H1 (cell line): ENCODE results near the gene CTIF. TPM values are rescaled to one million over a fixed set of nuclear protein-coding genes. Genes with fewer than 3 reads are reported as not detected.

Experiments used
- CTCF ChIA-PET: fragments of 300-600 bp; sonication (Branson Sonifier 250); formaldehyde crosslinking; loops from one replicate; lab custom pipeline; 2021; ENCODE audit not compliant: partially characterized antibody; lab: Charles Lee
- POLR2A ChIA-PET: fragments of 300-600 bp; sonication (Branson Sonifier 250); formaldehyde crosslinking; loops from one replicate; lab custom pipeline; 2021; ENCODE audit warnings: inconsistent platforms; ENCODE audit not compliant: partially characterized antibody; lab: Charles Lee
- DNase-seq, 2 experiments: peaks; one replicate each; pipeline versions ENCODE4 v3.0.0 to v3.0.0-alpha.2; 2010 to 2022; ENCODE audit warnings: low spot score in 2 of 2, low read depth in 1 of 2, mixed read lengths in 1 of 2
- FAIRE-seq: peaks from 2 replicates; lab custom pipeline; 2011; peaks lifted over from hg19 to GRCh38; lab: Jason Lieb, UNC
- H2AFZ ChIP-seq: 2 replicates; pipeline ENCODE4 v1.8.1; 2012; ENCODE audit warnings: low read length, inconsistent platforms
- H2AK5ac ChIP-seq: 2 replicates; pipeline ENCODE4 v1.6.1; 2013; ENCODE audit warnings: low read depth, low read length
- H2BK120ac ChIP-seq: replicated peaks from 2 replicates; pipeline ENCODE3; 2013; ENCODE audit warnings: low read depth, low read length, inconsistent platforms
- H2BK12ac ChIP-seq: 2 replicates; pipeline ENCODE4 v1.6.1; 2013; ENCODE audit warnings: low read depth, low read length
- H2BK15ac ChIP-seq: 2 replicates; pipeline ENCODE4 v1.6.1; 2013; ENCODE audit warnings: low read length
- H2BK20ac ChIP-seq: 2 replicates; pipeline ENCODE4 v1.6.1; 2013; ENCODE audit warnings: low read length
- H2BK5ac ChIP-seq: 2 replicates; pipeline ENCODE4 v1.6.1; 2013; ENCODE audit warnings: low read depth, low read length
- H3K14ac ChIP-seq: 2 replicates; pipeline ENCODE4 v1.6.1; 2013; ENCODE audit warnings: inconsistent platforms; ENCODE audit not compliant: insufficient read length
- H3K18ac ChIP-seq: 2 replicates; pipeline ENCODE4 v1.6.1; 2013; ENCODE audit warnings: low read length; ENCODE audit errors: extremely low read depth
- H3K23ac ChIP-seq: 2 replicates; pipeline ENCODE4 v1.6.1; 2013; ENCODE audit warnings: inconsistent platforms; ENCODE audit not compliant: insufficient read length
- H3K23me2 ChIP-seq: 2 replicates; pipeline ENCODE4 v1.6.1; 2013; ENCODE audit warnings: low read depth, low read length
- H3K27ac ChIP-seq: 2 replicates; pipeline ENCODE4 v1.6.1; 2011; ENCODE audit warnings: low read depth, low read length, inconsistent platforms
- H3K27me3 ChIP-seq, 4 experiments: replicated peaks in 1 of 4; 1 replicate in 1 of 4; 2 replicates in 3 of 4; pipeline versions ENCODE4 v1.6.1 to v1.8.1; 2011 to 2013; ENCODE audit warnings: low read length in 3 of 4, mild to moderate bottlenecking in 3 of 4, inconsistent platforms in 2 of 4, mixed read lengths in 2 of 4, moderate library complexity in 1 of 4; ENCODE audit not compliant: control insufficient read depth in 3 of 4, insufficient read depth in 3 of 4; ENCODE audit errors: extremely low read depth in 1 of 4
- H3K36me3 ChIP-seq, 4 experiments: 2 replicates each; pipeline versions ENCODE4 v1.6.1 to v1.8.1; 2011 to 2013; ENCODE audit warnings: mild to moderate bottlenecking in 4 of 4, low read length in 3 of 4, moderate library complexity in 2 of 4, control low read depth in 1 of 4, inconsistent platforms in 1 of 4; ENCODE audit not compliant: insufficient read depth in 4 of 4, control insufficient read depth in 2 of 4
- H3K4ac ChIP-seq: replicated peaks from 2 replicates; pipeline ENCODE3; 2013; ENCODE audit warnings: low read length, low read depth, mixed read lengths, inconsistent platforms; ENCODE audit not compliant: insufficient read length
- H3K4me1 ChIP-seq, 4 experiments: replicated peaks in 1 of 4; 1 replicate in 1 of 4; 2 replicates in 3 of 4; pipeline versions ENCODE4 v1.6.1 to v1.8.1; 2011 to 2013; ENCODE audit warnings: low read length in 3 of 4, inconsistent platforms in 2 of 4, mixed read lengths in 1 of 4; ENCODE audit not compliant: insufficient read depth in 4 of 4, control insufficient read depth in 3 of 4
- H3K4me2 ChIP-seq, 2 experiments: 2 replicates each; pipeline versions ENCODE4 v1.6.1 to v1.8.1; 2011 to 2013; ENCODE audit warnings: low read depth in 2 of 2, low read length in 2 of 2, control low read depth in 1 of 2, inconsistent platforms in 1 of 2, mild to moderate bottlenecking in 1 of 2; ENCODE audit not compliant: insufficient read depth in 1 of 2
- H3K4me3 ChIP-seq, 4 experiments: fragments of 200-600, 300-600 bp in 1 of 4; sonication (generic), shearing (Covaris generic), sonication (Bioruptor Twin) in 1 of 4; 2 replicates each; pipeline versions ENCODE4 v1.5.1 to v1.8.1; 2011 to 2016; ENCODE audit warnings: low read length in 4 of 4, low read depth in 3 of 4, control low read depth in 2 of 4, inconsistent platforms in 2 of 4, mild to moderate bottlenecking in 2 of 4, mixed read lengths in 1 of 4, moderate library complexity in 1 of 4; ENCODE audit not compliant: insufficient read depth in 2 of 4; ENCODE audit errors: extremely low read depth in 1 of 4
- H3K56ac ChIP-seq: replicated peaks from 2 replicates; pipeline ENCODE3; 2013; ENCODE audit warnings: low read depth, mild to moderate bottlenecking, mixed read lengths, low read length, inconsistent platforms; ENCODE audit not compliant: insufficient read length
- H3K79me1 ChIP-seq: 2 replicates; pipeline ENCODE4 v1.6.1; 2013; ENCODE audit warnings: low read depth, low read length, control low read depth
- H3K79me2 ChIP-seq, 2 experiments: 2 replicates each; pipeline versions ENCODE4 v1.6.1 to v1.8.1; 2012 to 2013; ENCODE audit warnings: low read length in 2 of 2, mild to moderate bottlenecking in 2 of 2, inconsistent platforms in 1 of 2; ENCODE audit not compliant: insufficient read depth in 2 of 2, control insufficient read depth in 1 of 2
- H3K9ac ChIP-seq, 4 experiments: replicated peaks in 1 of 4; 1 replicate in 1 of 4; 2 replicates in 3 of 4; pipeline versions ENCODE4 v1.6.1 to v1.8.1; 2011 to 2013; ENCODE audit warnings: low read depth in 3 of 4, low read length in 3 of 4, control low read depth in 2 of 4, mild to moderate bottlenecking in 2 of 4, moderate library complexity in 2 of 4, inconsistent platforms in 1 of 4; ENCODE audit errors: extremely low read depth in 1 of 4
- H3K9me3 ChIP-seq, 2 experiments: 2 replicates each; pipeline versions ENCODE4 v1.6.1 to v1.8.1; 2012 to 2013; ENCODE audit warnings: mild to moderate bottlenecking in 2 of 2, moderate library complexity in 2 of 2, control low read depth in 1 of 2, inconsistent platforms in 1 of 2, low read depth in 1 of 2, low read length in 1 of 2, mixed read lengths in 1 of 2; ENCODE audit not compliant: insufficient read depth in 2 of 2
- H4K20me1 ChIP-seq, 2 experiments: replicated peaks in 1 of 2; 2 replicates each; pipeline versions ENCODE3 to v1.8.1; 2011 to 2013; ENCODE audit warnings: inconsistent platforms in 2 of 2, low read length in 2 of 2, mild to moderate bottlenecking in 1 of 2; ENCODE audit not compliant: insufficient read depth in 2 of 2, control insufficient read depth in 1 of 2
- H4K5ac ChIP-seq: 2 replicates; pipeline ENCODE4 v1.6.1; 2013; ENCODE audit warnings: low read length, low read depth, mixed read lengths, inconsistent platforms; ENCODE audit not compliant: insufficient read length
- H4K8ac ChIP-seq: 2 replicates; pipeline ENCODE4 v1.8.0; 2013; ENCODE audit warnings: mild to moderate bottlenecking, moderate library complexity, low read length, inconsistent platforms; ENCODE audit not compliant: insufficient read depth; ENCODE audit errors: extremely low read depth
- H4K91ac ChIP-seq: replicated peaks from 2 replicates; pipeline ENCODE3; 2013; ENCODE audit warnings: low read length, mixed read lengths, inconsistent platforms; ENCODE audit not compliant: insufficient read length
- CHD2 ChIP-seq: IDR thresholded peaks from 2 replicates; pipeline ENCODE4 v1.6.1; 2012; ENCODE audit warnings: low read length, improper control_type of control experiment
- CREB1 ChIP-seq: IDR thresholded peaks from 2 replicates; pipeline ENCODE4 v1.6.1; 2012; ENCODE audit warnings: inconsistent platforms
- HDAC2 ChIP-seq, 2 experiments: fragments of 300-600 bp in 1 of 2; sonication (generic) in 1 of 2; IDR thresholded peaks; 2 replicates each; pipeline ENCODE4 v1.6.1; 2011 to 2012; ENCODE audit warnings: low read depth in 2 of 2, low read length in 2 of 2, mild to moderate bottlenecking in 2 of 2, moderate library complexity in 2 of 2, borderline replicate concordance in 1 of 2, inconsistent platforms in 1 of 2
- PHF8 ChIP-seq: fragments of 200-600 bp; sonication (generic); conservative IDR thresholded peaks from 2 replicates; pipeline ENCODE4 v1.7.1; 2012; ENCODE audit warnings: low read depth, mild to moderate bottlenecking, inconsistent platforms, low read length, moderate library complexity
- RXRA ChIP-seq: IDR thresholded peaks from 2 replicates; pipeline ENCODE4 v1.6.1; 2011; ENCODE audit warnings: low read depth, mild to moderate bottlenecking, low read length, moderate library complexity; ENCODE audit not compliant: insufficient read depth
- TCF12 ChIP-seq: IDR thresholded peaks from 2 replicates; pipeline ENCODE4 v1.6.1; 2011; ENCODE audit warnings: low read depth, mild to moderate bottlenecking, low read length
- WGBS, 2 experiments: shearing (Covaris generic) in 1 of 2; methylation state at CpG; one replicate each; pipeline versions ENCODE4 v1.1.6 to v1.1.7; 2013 to 2015; ENCODE audit warnings: low lambda C conversion rate in 2 of 2, mixed read lengths in 2 of 2, inconsistent platforms in 1 of 2, low coverage in 1 of 2, missing lambda C conversion rate in 1 of 2; ENCODE audit not compliant: insufficient replicate concordance in 2 of 2, insufficient coverage in 1 of 2, insufficient read length in 1 of 2; ENCODE audit errors: extremely low coverage in 1 of 2, missing lambda C conversion rate in 1 of 2; 5-methylcytosine and 5-hydroxymethylcytosine counted together
- polyA plus RNA-seq, 7 experiments: library from polyadenylated mRNA; depleted of rRNA in 3 of 7; stranded (reverse) in 5 of 7; unstranded in 2 of 7; fragments of >200 nt in 5 of 7; fragments of 200-250 nt in 2 of 7; gene quantifications; 1 replicate in 5 of 7; 2 replicates in 1 of 7; 4 replicates in 1 of 7; pipeline versions ENCODE4 v1.2.1 to v1.2.3, GENCODE V29; 2011 to 2013; ENCODE audit warnings: missing spikeins in 2 of 7, mixed read lengths in 2 of 7
- total RNA-seq: library from RNA; stranded (reverse); fragmentation: NEBNext Ultra II Directional; extraction: Animal tissue kit (Norgen Biotek cat#: 25700); gene quantifications from 2 replicates; pipeline ENCODE4 v1.2.1, GENCODE V29; 2021

CTIF gene
- total and polyA plus RNA-seq, 2 of the 8 experiments (the other 6 are each of a cell fraction or from before 2014, with no cell fraction given) = 9.0 to 17.8 TPM

DNA sequence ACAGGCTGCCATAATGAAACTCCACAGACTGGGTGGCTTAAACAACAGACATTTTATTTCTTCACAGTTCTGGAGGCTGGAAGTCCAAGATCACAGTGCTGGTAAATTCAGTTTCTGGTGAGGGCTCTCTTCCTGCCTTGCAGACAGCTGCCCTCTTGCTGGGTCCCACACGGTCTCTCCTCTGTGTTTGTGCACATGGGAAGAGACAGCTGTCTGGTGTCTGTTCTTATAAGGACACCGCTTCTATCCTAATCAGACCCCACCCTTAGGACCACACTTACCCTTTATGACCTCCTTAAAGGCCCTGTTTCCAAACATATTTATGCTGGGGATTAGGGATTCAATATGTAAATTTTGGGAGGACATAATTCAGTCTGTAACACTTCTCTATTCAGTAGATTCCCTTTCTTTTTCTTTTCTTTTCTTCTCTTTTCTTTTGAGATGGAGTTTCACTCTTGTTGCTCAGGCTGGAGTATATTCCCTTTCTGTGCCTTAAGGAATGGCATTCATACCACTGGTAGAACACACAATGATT is 18.9 kb downstream of the CTIF start:
- H4K8ac ChIP-seq = no peak overlapping the region
- CTCF ChIA-PET = interaction anchor here (1.0 kb wide), 1 partner anchor 9 kb away, joined by 3 read pairs; no protein-coding TSS in a partner anchor
- H3K4me3 ChIP-seq = no peak overlapping the region
- H4K20me1 ChIP-seq = peaks cover 0 to 9% of the 10 kb centered on the region in 2 experiments
- H3K4ac ChIP-seq = no peak overlapping the region
- WGBS, 2 experiments = 89% methylated on average over 2 of the region's 2 CpGs; no CpG with 5 or more reads in 1 of the 2 experiments
- no peak overlapping the region for H3K4me2 ChIP-seq
- no peak overlapping the region for H3K27ac ChIP-seq
- H4K91ac ChIP-seq = no peak overlapping the region
- FAIRE-seq (no peak), DNase-seq (no peak)
- no peak overlapping the region for H2BK12ac ChIP-seq
- H3K9ac ChIP-seq = no peak overlapping the region
- POLR2A ChIA-PET = interaction anchor here (0.6 to 1.4 kb wide), 3 partner anchors 11 to 46 kb away, joined by 3 to 4 read pairs (median 3); partner anchors contain the start of gene CTIF
- peaks cover 3% of the 10 kb centered on the region for H3K79me1 ChIP-seq
- H2AK5ac ChIP-seq = no peak overlapping the region
- H2AFZ ChIP-seq = no peak overlapping the region
- no peak overlapping the region for H3K23ac ChIP-seq
- H2BK120ac ChIP-seq = no peak overlapping the region
- H2BK15ac ChIP-seq = no peak overlapping the region
- no peaks in the 10 kb centered on the region; a peak in 1 of 8 replicates for H3K36me3 ChIP-seq
- H3K9me3 ChIP-seq = no peaks in the 10 kb centered on the region
- H3K14ac ChIP-seq = no peak overlapping the region
- H2BK5ac ChIP-seq = no peak overlapping the region
- no peaks in the 10 kb centered on the region for H3K27me3 ChIP-seq
- no peak overlapping the region for H3K56ac ChIP-seq
- H2BK20ac ChIP-seq = no peak overlapping the region
- H3K18ac ChIP-seq = no peak overlapping the region
- H3K23me2 ChIP-seq = no peaks in the 10 kb centered on the region
- no peak overlapping the region for H4K5ac ChIP-seq
- peaks cover 0 to 2% (median 1%) of the 10 kb centered on the region in 4 experiments; a peak in 4 of 7 replicates for H3K4me1 ChIP-seq
- peaks cover 0 to 2% of the 10 kb centered on the region in 2 experiments; a peak in 1 of 4 replicates for H3K79me2 ChIP-seq
- no peak for TF ChIP-seq PHF8
- no peak for TF ChIP-seq RXRA
- no peak for TF ChIP-seq HDAC2 (IDR thresholded peaks at IDR 0.05; ENCODE audit: borderline replicate concordance in 1 of 2, low read depth in 2 of 2, low read length in 2 of 2)
- no peak for TF ChIP-seq CREB1
- TF ChIP-seq CHD2 = no peak
- no peak for TF ChIP-seq TCF12
